Measurements from ENCODE around the gene KRTAP21-2. TPM values are rescaled to one million over a fixed set of nuclear protein-coding genes. Genes with fewer than 3 reads are reported as not detected.
A peak's percentile ranks its signal among the peaks of the same experiment; 100 is the strongest.

KRTAP21-2 gene
- polyA plus RNA-seq, 2 of the 4 experiments (the other 2 are of a cell fraction): not detected

DNA sequence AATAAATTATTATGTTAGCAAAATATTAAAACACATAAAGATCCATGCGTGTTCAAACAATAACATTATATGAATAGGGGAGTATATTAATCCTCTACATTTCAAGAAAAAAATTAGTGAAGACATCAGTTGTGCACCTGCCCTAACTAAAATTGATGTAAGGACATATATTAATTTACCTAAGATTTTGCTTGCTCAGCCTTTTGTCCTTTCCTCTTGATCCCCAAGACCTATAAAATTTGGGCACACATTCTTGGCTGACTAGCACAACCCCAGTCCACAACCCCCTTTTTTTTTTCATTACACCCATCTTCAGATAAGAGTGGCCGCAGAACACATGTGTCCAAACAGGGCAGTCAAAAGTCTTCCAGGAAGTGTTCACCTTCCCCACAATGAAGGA lies 6.6 kb downstream of the KRTAP21-2 start:
- CTCF ChIA-PET: no interaction called here
- FAIRE-seq (no peak), ATAC-seq (no peak)

DNA sequence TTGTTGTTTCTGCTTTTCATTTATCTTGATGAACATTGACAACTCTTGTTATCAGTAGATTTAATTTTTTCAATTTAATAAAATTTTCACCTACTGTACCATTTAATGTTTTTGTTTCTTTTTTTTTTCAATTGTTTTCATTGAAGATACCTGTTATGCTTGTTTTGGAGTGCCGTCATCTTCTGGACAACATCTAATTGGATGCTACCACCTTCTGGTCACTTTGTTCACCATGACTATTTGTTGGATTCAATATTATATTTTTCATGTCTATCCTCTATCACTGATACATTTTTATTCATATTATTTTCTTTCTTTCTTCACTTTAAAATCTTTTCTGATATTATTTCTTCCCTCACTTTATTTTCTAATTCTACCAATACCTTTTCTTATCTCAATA lies 14.0 kb downstream of the KRTAP21-2 start:
- ChIA-PET POLR2A (no interaction called here), CTCF (no interaction called here)
- no peak overlapping the region for H3K4me2 ChIP-seq

More for the DNA sequence above, 6.6 kb downstream of the KRTAP21-2 start:
- TF ChIP-seq MAFK (IDR thresholded peaks at IDR 0.05; ENCODE audit: partially characterized antibody) (peak; percentile 18), HOXB13 (CRISPR knock-in tag; IDR thresholded peaks at IDR 0.05; ENCODE audit: low read depth) (no peak), HEYL (CRISPR knock-in tag; IDR thresholded peaks at IDR 0.05) (no peak), JUNB (IDR thresholded peaks at IDR 0.05) (no peak), RARB (CRISPR knock-in tag; IDR thresholded peaks at IDR 0.05) (no peak)
- TF ChIP-seq, protein P1, sequence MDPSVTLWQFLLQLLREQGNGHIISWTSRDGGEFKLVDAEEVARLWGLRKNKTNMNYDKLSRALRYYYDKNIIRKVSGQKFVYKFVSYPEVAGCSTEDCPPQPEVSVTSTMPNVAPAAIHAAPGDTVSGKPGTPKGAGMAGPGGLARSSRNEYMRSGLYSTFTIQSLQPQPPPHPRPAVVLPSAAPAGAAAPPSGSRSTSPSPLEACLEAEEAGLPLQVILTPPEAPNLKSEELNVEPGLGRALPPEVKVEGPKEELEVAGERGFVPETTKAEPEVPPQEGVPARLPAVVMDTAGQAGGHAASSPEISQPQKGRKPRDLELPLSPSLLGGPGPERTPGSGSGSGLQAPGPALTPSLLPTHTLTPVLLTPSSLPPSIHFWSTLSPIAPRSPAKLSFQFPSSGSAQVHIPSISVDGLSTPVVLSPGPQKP (IDR thresholded peaks at IDR 0.05; ENCODE audit: low read depth, low read length): no peak
- Histone ChIP-seq H3K4me2 (no peak overlapping the region), H3K27ac (no peak overlapping the region), H3K4me3 (no peak overlapping the region), H3K4me1 (no peaks in the 10 kb centered on the region), H3K9me3 (no peaks in the 10 kb centered on the region)
- POLR2A ChIA-PET: no interaction called here
- WGBS (ENCODE audit: missing lambda C conversion rate): 41% methylated on average over 2 of the region's 2 CpGs
- DNase-seq (ENCODE audit: low read depth in 1 of 2, low spot score in 1 of 2): no peak

More for the DNA sequence above, 14.0 kb downstream of the KRTAP21-2 start:
- FAIRE-seq (no peak), ATAC-seq (no peak), DNase-seq (ENCODE audit: low read depth in 1 of 2, low spot score in 1 of 2) (no peak)
- no peak overlapping the region for H3K4me3 ChIP-seq
- no peak for TF ChIP-seq KDM5A (IDR thresholded peaks at IDR 0.05)
- TF ChIP-seq, protein P2, sequence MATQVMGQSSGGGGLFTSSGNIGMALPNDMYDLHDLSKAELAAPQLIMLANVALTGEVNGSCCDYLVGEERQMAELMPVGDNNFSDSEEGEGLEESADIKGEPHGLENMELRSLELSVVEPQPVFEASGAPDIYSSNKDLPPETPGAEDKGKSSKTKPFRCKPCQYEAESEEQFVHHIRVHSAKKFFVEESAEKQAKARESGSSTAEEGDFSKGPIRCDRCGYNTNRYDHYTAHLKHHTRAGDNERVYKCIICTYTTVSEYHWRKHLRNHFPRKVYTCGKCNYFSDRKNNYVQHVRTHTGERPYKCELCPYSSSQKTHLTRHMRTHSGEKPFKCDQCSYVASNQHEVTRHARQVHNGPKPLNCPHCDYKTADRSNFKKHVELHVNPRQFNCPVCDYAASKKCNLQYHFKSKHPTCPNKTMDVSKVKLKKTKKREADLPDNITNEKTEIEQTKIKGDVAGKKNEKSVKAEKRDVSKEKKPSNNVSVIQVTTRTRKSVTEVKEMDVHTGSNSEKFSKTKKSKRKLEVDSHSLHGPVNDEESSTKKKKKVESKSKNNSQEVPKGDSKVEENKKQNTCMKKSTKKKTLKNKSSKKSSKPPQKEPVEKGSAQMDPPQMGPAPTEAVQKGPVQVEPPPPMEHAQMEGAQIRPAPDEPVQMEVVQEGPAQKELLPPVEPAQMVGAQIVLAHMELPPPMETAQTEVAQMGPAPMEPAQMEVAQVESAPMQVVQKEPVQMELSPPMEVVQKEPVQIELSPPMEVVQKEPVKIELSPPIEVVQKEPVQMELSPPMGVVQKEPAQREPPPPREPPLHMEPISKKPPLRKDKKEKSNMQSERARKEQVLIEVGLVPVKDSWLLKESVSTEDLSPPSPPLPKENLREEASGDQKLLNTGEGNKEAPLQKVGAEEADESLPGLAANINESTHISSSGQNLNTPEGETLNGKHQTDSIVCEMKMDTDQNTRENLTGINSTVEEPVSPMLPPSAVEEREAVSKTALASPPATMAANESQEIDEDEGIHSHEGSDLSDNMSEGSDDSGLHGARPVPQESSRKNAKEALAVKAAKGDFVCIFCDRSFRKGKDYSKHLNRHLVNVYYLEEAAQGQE (IDR thresholded peaks at IDR 0.05): no peak
- no peak for TF ChIP-seq NFE2L2 (conservative IDR thresholded peaks at IDR 0.05; ENCODE audit: low read length)
- TF ChIP-seq, protein P3, sequence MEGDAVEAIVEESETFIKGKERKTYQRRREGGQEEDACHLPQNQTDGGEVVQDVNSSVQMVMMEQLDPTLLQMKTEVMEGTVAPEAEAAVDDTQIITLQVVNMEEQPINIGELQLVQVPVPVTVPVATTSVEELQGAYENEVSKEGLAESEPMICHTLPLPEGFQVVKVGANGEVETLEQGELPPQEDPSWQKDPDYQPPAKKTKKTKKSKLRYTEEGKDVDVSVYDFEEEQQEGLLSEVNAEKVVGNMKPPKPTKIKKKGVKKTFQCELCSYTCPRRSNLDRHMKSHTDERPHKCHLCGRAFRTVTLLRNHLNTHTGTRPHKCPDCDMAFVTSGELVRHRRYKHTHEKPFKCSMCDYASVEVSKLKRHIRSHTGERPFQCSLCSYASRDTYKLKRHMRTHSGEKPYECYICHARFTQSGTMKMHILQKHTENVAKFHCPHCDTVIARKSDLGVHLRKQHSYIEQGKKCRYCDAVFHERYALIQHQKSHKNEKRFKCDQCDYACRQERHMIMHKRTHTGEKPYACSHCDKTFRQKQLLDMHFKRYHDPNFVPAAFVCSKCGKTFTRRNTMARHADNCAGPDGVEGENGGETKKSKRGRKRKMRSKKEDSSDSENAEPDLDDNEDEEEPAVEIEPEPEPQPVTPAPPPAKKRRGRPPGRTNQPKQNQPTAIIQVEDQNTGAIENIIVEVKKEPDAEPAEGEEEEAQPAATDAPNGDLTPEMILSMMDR (IDR thresholded peaks at IDR 0.05): no peak
- TF ChIP-seq RCOR1 (IDR thresholded peaks at IDR 0.05; ENCODE audit: low read depth, low read length): no peak
- TF ChIP-seq, protein P4, sequence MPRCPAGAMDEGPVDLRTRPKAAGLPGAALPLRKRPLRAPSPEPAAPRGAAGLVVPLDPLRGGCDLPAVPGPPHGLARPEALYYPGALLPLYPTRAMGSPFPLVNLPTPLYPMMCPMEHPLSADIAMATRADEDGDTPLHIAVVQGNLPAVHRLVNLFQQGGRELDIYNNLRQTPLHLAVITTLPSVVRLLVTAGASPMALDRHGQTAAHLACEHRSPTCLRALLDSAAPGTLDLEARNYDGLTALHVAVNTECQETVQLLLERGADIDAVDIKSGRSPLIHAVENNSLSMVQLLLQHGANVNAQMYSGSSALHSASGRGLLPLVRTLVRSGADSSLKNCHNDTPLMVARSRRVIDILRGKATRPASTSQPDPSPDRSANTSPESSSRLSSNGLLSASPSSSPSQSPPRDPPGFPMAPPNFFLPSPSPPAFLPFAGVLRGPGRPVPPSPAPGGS (IDR thresholded peaks at IDR 0.05): no peak
- no peak for TF ChIP-seq FOSL2 (IDR thresholded peaks at IDR 0.05)
- no peak for TF ChIP-seq FOSL2 (CRISPR knock-in tag; IDR thresholded peaks at IDR 0.05)
- no peak for TF ChIP-seq RARB (CRISPR knock-in tag; IDR thresholded peaks at IDR 0.05)
- TF ChIP-seq, protein P1 (IDR thresholded peaks at IDR 0.05; ENCODE audit: low read depth, low read length): no peak
- TF ChIP-seq HOXB13 (CRISPR knock-in tag; IDR thresholded peaks at IDR 0.05; ENCODE audit: low read depth): no peak
- no peaks in the 10 kb centered on the region for H3K9me3 ChIP-seq
- H3K4me1 ChIP-seq: no peaks in the 10 kb centered on the region
- H3K27ac ChIP-seq: no peak overlapping the region
- WGBS (ENCODE audit: missing lambda C conversion rate): 4% methylated on average over 1 of the region's 1 CpG

All from A549 (cell line).